Glomerular visceral epithelial cell (primary cell): ENCODE data around the gene MS4A2.
"Not testable (repeated sequence)": the region's sequence is repeated elsewhere in the genome, so short reads cannot be mapped to it uniquely, and the experiment has no call there.

ENCODE experiments used
- DNase-seq: peaks from one replicate; pipeline ENCODE4 v3.0.0-alpha.2; 2016; ENCODE audit errors: extremely low spot score

Gene MS4A2

DNA sequence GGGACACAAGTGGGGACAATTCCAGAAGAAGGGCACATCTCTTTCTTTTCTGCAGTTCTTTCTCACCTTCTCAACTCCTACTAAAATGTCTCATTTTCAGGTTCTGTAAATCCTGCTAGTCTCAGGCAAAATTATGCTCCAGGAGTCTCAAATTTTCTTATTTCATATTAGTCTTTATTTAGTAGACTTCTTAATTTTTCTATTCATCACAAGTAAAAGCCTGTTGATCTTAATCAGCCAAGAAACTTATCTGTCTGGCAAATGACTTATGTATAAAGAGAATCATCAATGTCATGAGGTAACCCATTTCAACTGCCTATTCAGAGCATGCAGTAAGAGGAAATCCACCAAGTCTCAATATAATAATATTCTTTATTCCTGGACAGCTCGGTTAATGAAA, at the start of gene MS4A2:
Gene MS4A2 (plus strand): TSS at position 301 of the 400 bp plus-strand sequence. CDS start 102 bp downstream, outside the sequence.
- DNase-seq = no peak

DNA sequence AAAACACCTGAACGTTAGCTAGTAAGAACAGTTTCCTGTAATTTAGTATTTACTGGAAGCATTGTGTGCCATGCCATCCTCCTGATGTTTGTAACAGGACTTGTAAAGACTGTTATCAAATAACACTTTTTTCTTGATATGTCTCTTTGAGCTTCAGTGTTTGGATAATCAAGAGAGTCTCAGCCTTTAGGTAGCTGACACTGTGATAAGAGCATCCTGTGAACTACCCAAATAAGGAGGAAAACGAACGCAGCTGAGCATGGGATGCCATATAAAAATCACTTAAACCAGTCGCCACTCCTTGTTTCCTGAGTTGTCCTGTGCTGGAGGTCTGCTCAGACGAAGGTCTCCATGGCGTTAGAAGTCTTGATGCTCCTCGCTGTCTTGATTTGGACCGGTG, 48.4 kb upstream of the MS4A2 start, which contains the start of gene OOSP2:
Gene OOSP2 (plus strand): TSS at position 301 of the 400 bp plus-strand sequence. CDS start 51 bp downstream, at position 352.
- DNase-seq = no peak

GRCh38 chr11:60050422-60050821, 38.0 kb upstream of the MS4A2 start:
- not testable (repeated sequence) for DNase-seq

DNA sequence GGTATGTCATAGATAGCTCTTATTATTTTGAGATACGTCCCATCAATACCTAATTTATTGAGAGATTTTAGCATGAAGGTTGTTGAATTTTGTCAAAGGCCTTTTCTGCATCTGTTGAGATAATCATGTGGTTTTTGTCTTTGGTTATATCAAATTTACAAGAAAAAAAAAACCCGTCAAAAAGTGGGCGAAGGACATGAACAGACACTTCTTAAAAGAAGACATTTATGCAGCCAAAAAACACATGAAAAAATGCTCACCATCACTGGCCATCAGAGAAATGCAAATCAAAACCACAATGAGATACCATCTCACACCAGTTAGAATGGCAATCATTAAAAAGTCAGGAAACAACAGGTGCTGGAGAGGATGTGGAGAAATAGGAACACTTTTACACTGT, 37.6 kb upstream of the MS4A2 start:
- DNase-seq = not testable (repeated sequence)

GRCh38 chr11:60056349-60056969, 32.0 kb upstream of the MS4A2 start, which contains the start of gene MS4A3:
TSS of gene MS4A3 (plus strand) at chr11:60056665. CDS start at chr11:60061161, 4,496 bp downstream.
- DNase-seq = no peak

- DNase-seq = no peak
Observed at GRCh38 chr11:60059052-60059451, 29.4 kb upstream of the MS4A2 start.

DNA sequence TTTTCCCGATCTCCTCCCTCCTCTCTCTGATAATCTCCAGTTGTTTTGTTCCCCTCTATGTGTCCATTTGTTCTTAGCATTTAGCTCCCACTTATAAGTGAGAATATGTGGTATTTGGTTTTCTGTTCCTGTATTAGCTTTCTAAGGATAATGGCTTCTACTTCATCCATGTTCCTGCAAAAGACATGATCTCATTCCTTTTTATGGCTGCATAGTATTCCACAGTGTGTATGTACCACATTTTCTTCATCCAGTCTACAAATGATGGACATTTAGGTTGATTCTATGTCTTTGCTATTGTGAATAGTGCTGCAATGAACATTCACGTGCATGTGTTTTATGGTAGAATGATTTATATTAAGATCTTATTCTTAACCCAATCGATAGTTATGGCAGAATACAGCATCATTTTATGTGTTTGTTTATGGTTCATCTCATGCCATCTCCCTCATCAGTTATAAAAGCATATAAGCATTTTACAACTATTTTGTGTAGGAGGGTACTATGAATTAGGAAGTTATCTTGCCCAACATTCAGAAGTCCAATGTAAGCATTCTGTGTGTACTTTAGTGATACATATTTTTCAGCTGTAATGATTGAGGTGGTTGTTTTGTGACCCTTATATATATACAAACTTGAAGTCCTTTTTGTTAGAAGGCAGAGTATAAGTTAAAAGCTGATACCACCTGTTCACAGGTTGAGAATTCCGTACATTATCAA, 28.8 kb upstream of the MS4A2 start:
- DNase-seq = no peak

- DNase-seq = no peak
Observed at GRCh38 chr11:60064111-60064510, 24.4 kb upstream of the MS4A2 start.

- DNase-seq = no peak
Observed at GRCh38 chr11:60065801-60066200, 22.7 kb upstream of the MS4A2 start.

- DNase-seq = no peak
Observed at GRCh38 chr11:60069450-60069849, 19.0 kb upstream of the MS4A2 start.

DNA sequence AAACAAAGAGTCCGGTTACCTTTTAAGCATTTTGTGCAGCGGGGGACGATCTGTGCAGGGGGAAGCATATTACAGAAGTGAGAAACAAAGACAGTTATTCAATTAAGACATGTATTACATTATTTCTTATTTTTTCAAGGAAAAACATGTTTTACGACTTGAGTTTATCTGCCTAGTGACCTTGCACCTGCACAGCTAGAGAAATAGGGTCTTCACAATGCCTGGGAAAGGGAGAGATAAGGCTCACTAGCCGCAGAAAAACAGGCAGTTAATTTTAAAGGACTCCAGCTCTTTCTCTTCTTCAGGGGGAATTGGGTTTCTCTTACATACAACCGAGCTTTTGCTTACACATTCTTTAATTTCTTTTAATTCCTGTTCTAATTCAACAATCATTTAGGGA, 16.8 kb upstream of the MS4A2 start:
- DNase-seq = not testable (repeated sequence)

DNA sequence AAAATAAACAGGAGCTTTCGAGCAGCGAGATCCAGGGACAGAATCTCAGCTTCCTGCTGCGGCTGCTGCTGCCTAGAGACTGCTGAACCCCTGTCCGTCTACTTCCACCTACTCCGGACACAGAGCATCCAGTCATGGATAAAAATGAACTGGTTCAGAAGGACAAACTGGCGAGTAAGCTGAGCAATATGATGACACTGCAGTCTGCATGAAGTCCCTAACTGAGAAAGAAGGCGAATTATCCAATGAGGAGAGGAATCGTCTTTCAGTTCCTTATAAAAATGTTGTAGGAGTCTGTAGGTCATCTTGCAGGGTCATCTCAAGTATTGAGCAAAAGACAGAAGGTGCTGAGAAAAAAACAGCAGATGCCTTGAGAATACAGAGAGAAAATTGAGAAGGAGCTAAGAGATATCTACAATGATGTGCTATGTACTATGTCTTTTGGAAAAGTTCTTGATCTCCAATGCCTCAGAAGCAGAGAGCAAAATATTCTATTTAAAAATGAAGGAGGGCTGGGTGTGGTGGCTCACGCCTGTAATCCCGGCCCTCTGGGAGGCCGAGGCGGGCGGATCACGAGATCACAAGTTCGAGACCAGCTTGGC, 11.1 kb upstream of the MS4A2 start:
- DNase-seq = no peak

DNA sequence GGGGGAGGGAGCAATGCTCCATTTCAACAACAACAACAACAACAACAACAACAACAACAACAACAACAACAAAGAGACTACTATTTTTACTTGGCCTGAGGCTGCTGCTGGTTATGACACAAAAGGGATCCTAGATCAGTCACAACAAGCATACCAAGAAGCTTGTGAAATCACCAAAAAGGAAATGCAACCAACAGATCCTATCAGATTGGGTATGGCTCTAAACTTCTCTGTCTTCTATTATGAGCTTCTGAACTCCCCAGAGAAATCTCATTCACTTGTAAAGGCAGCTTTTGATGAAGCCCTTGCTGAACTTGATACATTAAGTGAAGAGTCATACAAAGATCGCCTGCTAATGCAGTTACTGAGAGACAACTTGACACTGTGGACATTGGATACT, 10.5 kb upstream of the MS4A2 start:
- DNase-seq = no peak

GRCh38 chr11:60078745-60079144, 9.7 kb upstream of the MS4A2 start:
- DNase-seq = no peak

DNA sequence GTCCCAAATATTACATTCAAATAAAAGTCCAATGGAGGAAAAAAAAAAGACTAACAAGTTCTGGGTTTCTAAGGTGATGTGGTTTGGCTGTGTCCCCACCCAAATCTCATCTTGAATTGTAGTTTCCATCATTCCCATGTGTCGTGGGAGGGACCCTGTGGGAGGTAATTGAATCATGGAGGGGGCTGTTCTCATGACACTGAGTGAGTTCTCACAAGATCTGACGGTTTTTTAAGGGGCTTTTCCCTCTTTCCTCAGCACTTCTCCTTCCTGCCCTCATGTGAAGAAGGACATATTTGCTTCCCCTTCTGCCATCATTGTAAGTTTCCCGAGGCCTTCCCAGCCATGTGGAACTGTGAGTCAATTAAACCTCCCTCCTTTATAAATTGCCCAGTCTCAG, 7.9 kb upstream of the MS4A2 start:
- DNase-seq = no peak

GRCh38 chr11:60084631-60085273, 3.7 kb upstream of the MS4A2 start:
- no peak for DNase-seq

DNA sequence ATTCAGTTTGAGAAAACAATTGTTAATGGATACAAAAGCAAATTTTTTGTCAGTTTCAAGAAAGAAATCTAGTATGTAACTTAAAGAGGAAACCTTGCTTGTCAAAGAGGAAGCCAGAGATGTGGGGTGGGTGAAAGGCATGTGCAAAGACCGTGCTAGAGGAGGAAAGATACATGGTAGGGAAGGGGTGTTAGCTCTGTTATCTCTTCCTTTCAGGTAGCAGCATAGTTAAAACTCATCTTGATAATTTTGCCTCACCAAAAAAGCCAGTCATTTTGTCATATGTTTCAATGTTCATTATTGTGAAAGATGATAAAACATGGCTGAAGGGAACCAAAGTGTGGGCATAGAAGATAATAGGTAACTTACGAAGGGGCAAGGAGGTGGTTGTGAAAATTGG, 2.6 kb upstream of the MS4A2 start:
- DNase-seq = no peak

GRCh38 chr11:60087239-60087638, 1.2 kb upstream of the MS4A2 start:
- no peak for DNase-seq

GRCh38 chr11:60095477-60096120, 7.1 kb downstream of the MS4A2 start:
- DNase-seq = no peak

- DNase-seq = no peak
Observed at GRCh38 chr11:60097189-60097588, 8.7 kb downstream of the MS4A2 start.

- peak; percentile 17 for DNase-seq
Observed at GRCh38 chr11:60098508-60098907, 10.0 kb downstream of the MS4A2 start.

GRCh38 chr11:60100516-60100915, 12.1 kb downstream of the MS4A2 start:
- DNase-seq = no peak
